Thyroid gland (tissue), 4 donors: Measurements from ENCODE around the gene AGPAT2.

ENCODE experiments used
- POLR2A ChIP-seq, 2 donors: fragments of 450-650 bp; IDR thresholded peaks; one replicate each; pipeline ENCODE4 v1.6.1; 2017; ENCODE audit warnings: antibody characterized with exemption in 2 of 2, mild to moderate bottlenecking in 2 of 2, moderate library complexity in 1 of 2
- TF ChIP-seq, protein P1 (sequence below), 6 experiments: fragments of 200-600 bp in 3 of 6; fragments of 450-650 bp in 3 of 6; sonication (generic) in 3 of 6; IDR thresholded peaks; one replicate each; pipeline ENCODE4 v1.5.1; 2016 to 2019; ENCODE audit warnings: antibody characterized with exemption in 6 of 6, mild to moderate bottlenecking in 2 of 6, inconsistent platforms in 1 of 6, moderate library complexity in 1 of 6

DNA sequence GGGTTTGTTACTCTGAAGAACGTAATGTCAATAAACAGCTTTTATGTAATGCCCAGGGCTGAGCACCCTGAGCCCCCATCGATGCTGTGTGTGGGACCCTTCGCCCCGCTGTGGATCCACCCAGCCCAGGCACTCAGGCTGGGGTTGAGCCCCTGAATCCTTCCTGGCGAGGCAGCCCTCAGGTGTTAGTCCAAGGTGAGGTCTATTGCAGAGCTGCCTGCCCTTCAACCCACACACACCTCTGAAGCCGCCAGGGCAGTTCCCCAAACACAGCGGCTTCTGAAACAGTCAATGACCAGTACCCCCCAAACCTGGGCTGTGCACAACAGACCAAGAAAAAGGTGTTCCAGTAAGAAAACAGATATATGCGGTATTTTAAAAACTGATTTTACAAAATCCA is 36.7 kb upstream of the AGPAT2 start:
- TF ChIP-seq, protein P1, sequence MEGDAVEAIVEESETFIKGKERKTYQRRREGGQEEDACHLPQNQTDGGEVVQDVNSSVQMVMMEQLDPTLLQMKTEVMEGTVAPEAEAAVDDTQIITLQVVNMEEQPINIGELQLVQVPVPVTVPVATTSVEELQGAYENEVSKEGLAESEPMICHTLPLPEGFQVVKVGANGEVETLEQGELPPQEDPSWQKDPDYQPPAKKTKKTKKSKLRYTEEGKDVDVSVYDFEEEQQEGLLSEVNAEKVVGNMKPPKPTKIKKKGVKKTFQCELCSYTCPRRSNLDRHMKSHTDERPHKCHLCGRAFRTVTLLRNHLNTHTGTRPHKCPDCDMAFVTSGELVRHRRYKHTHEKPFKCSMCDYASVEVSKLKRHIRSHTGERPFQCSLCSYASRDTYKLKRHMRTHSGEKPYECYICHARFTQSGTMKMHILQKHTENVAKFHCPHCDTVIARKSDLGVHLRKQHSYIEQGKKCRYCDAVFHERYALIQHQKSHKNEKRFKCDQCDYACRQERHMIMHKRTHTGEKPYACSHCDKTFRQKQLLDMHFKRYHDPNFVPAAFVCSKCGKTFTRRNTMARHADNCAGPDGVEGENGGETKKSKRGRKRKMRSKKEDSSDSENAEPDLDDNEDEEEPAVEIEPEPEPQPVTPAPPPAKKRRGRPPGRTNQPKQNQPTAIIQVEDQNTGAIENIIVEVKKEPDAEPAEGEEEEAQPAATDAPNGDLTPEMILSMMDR (IDR thresholded peaks at IDR 0.05) = no peak
- no peak for TF ChIP-seq POLR2A (IDR thresholded peaks at IDR 0.05)
